ENCODE results near the gene LAMA5. TPM values are rescaled to one million over a fixed set of nuclear protein-coding genes. Genes with fewer than 3 reads are reported as not detected.

The LAMA5 gene
- total RNA-seq, 1 donor from 2014 or later = 240 TPM

DNA sequence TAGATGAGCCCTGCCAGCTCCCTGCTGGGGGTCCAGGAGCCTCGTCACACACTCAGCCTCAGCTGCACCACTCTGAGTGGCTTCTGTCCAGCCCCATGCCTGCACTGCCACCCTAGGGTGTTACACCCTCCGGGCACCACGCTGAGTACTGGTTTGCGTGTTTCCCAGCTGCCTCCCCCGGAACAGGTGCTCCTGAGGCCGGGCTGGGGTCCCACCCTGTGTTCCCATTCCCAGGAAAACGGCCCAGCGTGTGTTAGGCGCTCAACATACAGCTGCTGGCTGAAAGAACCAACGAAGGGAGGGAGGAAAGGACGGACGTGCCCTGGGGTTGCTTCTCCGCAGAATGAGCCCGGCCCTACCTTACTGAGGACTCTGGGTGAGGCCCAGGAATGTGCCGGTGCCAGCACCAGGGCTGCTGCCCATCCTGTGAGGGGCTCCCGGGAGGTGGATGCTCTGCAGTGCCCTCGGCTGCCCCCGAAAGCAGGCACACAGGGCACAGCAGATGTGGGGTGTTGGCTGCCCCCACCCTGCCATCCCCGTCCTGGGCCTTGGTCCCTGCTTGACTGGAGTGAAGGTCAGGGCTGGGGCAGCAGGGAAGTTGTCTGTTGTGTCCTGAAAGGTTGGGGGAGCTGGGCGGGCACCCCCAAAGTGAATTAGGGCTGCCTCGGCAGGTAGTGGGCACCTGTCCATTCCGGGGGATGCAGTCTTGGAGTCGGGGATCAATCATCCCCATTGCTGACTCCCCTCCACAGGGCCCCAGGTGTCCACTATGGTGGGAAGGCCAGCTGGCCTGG, 16.3 kb downstream of the LAMA5 start:
- TF ChIP-seq, protein P1, sequence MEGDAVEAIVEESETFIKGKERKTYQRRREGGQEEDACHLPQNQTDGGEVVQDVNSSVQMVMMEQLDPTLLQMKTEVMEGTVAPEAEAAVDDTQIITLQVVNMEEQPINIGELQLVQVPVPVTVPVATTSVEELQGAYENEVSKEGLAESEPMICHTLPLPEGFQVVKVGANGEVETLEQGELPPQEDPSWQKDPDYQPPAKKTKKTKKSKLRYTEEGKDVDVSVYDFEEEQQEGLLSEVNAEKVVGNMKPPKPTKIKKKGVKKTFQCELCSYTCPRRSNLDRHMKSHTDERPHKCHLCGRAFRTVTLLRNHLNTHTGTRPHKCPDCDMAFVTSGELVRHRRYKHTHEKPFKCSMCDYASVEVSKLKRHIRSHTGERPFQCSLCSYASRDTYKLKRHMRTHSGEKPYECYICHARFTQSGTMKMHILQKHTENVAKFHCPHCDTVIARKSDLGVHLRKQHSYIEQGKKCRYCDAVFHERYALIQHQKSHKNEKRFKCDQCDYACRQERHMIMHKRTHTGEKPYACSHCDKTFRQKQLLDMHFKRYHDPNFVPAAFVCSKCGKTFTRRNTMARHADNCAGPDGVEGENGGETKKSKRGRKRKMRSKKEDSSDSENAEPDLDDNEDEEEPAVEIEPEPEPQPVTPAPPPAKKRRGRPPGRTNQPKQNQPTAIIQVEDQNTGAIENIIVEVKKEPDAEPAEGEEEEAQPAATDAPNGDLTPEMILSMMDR (conservative IDR thresholded peaks at IDR 0.05; ENCODE audit: low read depth, low read length) = no peak
- no peak overlapping the region for H3K4me3 ChIP-seq (ENCODE audit: low read depth, low read length)
- DNase-seq (ENCODE audit: low read depth) = no peak

DNA sequence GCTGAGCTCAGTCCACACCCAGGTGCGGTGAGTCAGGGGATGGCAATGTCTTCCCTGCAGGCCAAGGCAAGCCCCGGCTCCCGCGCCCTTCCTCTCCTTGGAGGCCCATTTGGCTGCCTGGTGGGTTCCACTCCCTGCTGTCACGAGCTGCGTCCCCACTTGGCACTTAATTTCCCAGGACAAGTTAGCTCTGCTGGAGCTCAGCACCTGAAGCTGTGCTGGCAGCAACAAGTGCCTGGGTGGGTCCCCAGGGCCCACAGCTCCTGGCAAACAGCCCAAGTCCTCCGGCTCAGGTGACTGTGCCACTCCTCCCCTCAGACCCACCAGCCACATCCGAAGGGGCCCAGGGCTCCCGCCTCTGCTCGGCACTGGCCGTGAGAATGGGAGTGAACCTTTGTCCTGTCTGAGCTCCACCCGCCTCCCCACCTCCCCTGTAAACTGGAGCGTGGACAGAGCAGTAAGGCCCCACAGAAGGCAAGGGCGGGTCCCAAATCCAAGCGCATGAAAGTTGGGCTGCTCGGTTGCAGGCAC, 16.9 kb downstream of the LAMA5 start:
- DNase-seq (ENCODE audit: low read depth) = no peak

DNA sequence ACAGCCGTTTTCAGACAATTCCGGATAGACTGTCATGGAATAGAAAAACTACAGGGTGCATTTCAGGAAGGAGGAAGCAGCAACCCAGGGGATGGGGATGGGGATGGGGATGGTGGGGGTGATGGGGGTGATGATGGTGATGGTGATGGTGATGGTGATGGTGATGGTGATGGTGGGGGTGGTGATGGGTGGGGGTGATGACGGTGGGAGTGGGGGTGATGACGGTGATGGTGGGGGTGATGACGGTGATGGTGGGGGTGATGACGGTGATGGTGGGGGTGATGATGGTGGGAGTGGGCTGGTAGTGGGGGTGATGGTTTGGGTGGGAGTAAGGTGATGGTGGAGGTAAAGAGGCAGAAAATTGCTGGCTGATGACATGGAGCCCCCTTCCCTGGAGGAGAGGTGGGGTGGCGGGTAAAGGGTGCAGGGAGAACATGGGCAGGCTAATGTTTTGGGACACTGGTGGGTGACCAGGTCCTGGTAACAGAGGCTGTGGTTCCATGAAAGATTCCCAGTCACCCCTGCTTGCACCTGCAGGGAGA, 17.5 kb downstream of the LAMA5 start:
- TF ChIP-seq, protein P1 (conservative IDR thresholded peaks at IDR 0.05; ENCODE audit: low read depth, low read length) = no peak
- no peak for DNase-seq (ENCODE audit: low read depth)
- no peak overlapping the region for H3K4me3 ChIP-seq (ENCODE audit: low read depth, low read length)

More for the DNA sequence above, 16.9 kb downstream of the LAMA5 start:
- no peak overlapping the region for H3K4me3 ChIP-seq (ENCODE audit: low read depth, low read length)
- TF ChIP-seq, protein P1 (conservative IDR thresholded peaks at IDR 0.05; ENCODE audit: low read depth, low read length) = no peak

DNA sequence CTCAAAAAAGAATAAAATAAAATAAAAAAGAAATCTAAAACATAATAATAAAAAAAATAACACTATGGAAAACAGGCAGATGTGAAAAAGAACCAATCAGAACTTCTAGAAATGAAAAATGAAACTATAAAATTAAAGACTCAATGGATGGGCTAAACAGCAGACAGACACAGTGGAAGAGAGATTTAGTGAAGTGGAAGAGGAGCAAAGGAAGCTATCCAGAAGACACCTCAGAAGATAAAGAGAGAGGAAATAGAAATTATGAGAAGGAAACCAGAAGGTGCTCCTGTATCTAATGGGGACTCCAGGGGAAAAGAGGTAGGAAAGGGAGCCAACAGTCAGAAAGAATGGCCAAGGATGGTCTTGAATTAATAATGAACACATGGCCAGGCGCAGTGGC, 18.5 kb downstream of the LAMA5 start:
- DNase-seq (ENCODE audit: low read depth) = no peak
- no peak overlapping the region for H3K4me3 ChIP-seq (ENCODE audit: low read depth, low read length)
- TF ChIP-seq, protein P1 (conservative IDR thresholded peaks at IDR 0.05; ENCODE audit: low read depth, low read length) = no peak

DNA sequence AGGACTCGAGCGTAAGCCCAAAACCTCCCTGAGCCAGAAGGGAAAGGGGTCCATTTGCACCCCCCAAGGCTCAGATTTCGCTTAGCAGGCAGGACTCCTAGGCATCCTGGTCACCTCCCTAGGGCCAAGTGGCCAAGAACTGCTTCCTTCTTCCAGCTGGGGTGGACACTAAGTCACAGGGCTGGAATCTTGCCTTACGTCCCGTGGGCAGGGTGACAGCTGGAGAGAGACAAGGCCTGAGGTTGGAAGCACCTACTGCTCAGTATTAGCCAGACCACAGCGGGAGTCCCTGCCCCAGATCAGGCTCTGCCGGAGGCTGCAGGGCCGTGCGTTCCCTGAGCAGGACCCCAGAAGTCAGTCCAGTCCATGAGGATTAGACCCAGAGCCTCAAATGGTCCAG, 19.7 kb downstream of the LAMA5 start:
- TF ChIP-seq, protein P1 (conservative IDR thresholded peaks at IDR 0.05; ENCODE audit: low read depth, low read length) = no peak
- H3K4me3 ChIP-seq (ENCODE audit: low read depth, low read length) = no peak overlapping the region
- DNase-seq (ENCODE audit: low read depth) = no peak

DNA sequence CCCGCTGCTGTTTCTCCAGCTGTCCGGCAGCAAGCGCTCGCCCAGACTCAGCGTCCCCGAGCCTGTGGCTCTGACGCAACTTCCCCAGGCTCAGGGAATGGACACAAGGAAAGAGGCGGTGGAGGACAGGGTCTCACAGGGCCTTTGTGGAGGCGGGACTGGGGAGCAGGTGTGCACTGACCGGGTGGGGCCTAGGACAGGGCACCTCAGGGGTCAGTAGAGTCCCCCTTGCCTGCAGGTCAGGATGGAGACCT, 20.0 kb downstream of the LAMA5 start:
- no peak for DNase-seq (ENCODE audit: low read depth)
- TF ChIP-seq, protein P1 (conservative IDR thresholded peaks at IDR 0.05; ENCODE audit: low read depth, low read length) = no peak
- no peak overlapping the region for H3K4me3 ChIP-seq (ENCODE audit: low read depth, low read length)

All from epithelial cell of proximal tubule (primary cell).